AG04449 (cell line): ENCODE results near the gene PHACTR2.

Source experiments
- CTCF ChIA-PET: fragments of 350-600 bp; formaldehyde crosslinking; extraction: SDS; loops from one replicate; lab custom pipeline; 2021; ENCODE audit warnings: antibody characterized with exemption; lab: Yijun Ruan, JAX
- POLR2A ChIA-PET: fragments of 400-600, 350-600 bp; formaldehyde crosslinking; extraction: SDS; loops from one replicate; lab custom pipeline; 2020; ENCODE audit warnings: antibody characterized with exemption, inconsistent platforms; lab: Yijun Ruan, JAX
- DNase-seq: peaks from one replicate; pipeline ENCODE4 v3.0.0-alpha.2; 2010; ENCODE audit warnings: low read depth, low spot score
- H3K4me3 ChIP-seq: 2 replicates; pipeline ENCODE4 v1.5.1; 2011; ENCODE audit warnings: low read depth, mild to moderate bottlenecking, control low read depth, low read length
- CTCF ChIP-seq: IDR thresholded peaks from one replicate; pipeline ENCODE4 v1.5.1; 2011; ENCODE audit warnings: mild to moderate bottlenecking, moderate library complexity, low read length, control low read depth, inconsistent platforms; ENCODE audit not compliant: insufficient read depth; ENCODE audit errors: missing control alignments

Gene PHACTR2

GRCh38 chr6:143758551-143758950, 80.8 kb downstream of the PHACTR2 start:
- TF ChIP-seq CTCF = no peak
- H3K4me3 ChIP-seq = no peak overlapping the region
- POLR2A ChIA-PET = interaction anchor here (0.6 kb wide), 1 partner anchor 11 kb away, joined by 3 read pairs; no protein-coding TSS in a partner anchor
- CTCF ChIA-PET = interaction anchor here (1.6 kb wide), 1 partner anchor 183 kb away, joined by 6 read pairs; no protein-coding TSS in a partner anchor
- DNase-seq = no peak

GRCh38 chr6:143759666-143760065, 81.9 kb downstream of the PHACTR2 start:
- no peak for TF ChIP-seq CTCF
- ChIA-PET CTCF (interaction anchor here (1.6 kb wide), 1 partner anchor 184 kb away, joined by 6 read pairs; no protein-coding TSS in a partner anchor), POLR2A (no interaction called here)
- no peak for DNase-seq
- no peak overlapping the region for H3K4me3 ChIP-seq

- POLR2A ChIA-PET = no interaction called here
Measured at GRCh38 chr6:143761074-143761473, 83.3 kb downstream of the PHACTR2 start.

GRCh38 chr6:143762126-143762525, 84.4 kb downstream of the PHACTR2 start:
- no peak for TF ChIP-seq CTCF
- DNase-seq = no peak
- CTCF ChIA-PET = interaction anchor here (2.0 kb wide), 1 partner anchor 187 kb away, joined by 7 read pairs; no protein-coding TSS in a partner anchor
- POLR2A ChIA-PET = no interaction called here
- no peak overlapping the region for H3K4me3 ChIP-seq

More at GRCh38 chr6:143761074-143761473, 83.3 kb downstream of the PHACTR2 start:
- no peak overlapping the region for H3K4me3 ChIP-seq
- CTCF ChIA-PET = interaction anchor here (1.3 to 2.0 kb wide), 2 partner anchors 16 to 186 kb away, joined by 3 to 7 read pairs; no protein-coding TSS in a partner anchor
- no peak for TF ChIP-seq CTCF
- DNase-seq = no peak

GRCh38 chr6:143765422-143766184, 87.8 kb downstream of the PHACTR2 start:
- TF ChIP-seq CTCF = no peak
- CTCF ChIA-PET = interaction anchor here (1.1 to 1.2 kb wide), 2 partner anchors 190 to 191 kb away, joined by 3 read pairs; no protein-coding TSS in a partner anchor
- DNase-seq = no peak
- H3K4me3 ChIP-seq = no peak overlapping the region
- POLR2A ChIA-PET = no interaction called here

- ChIA-PET POLR2A (no interaction called here), CTCF (interaction anchor here (1.2 kb wide), 1 partner anchor 191 kb away, joined by 3 read pairs; no protein-coding TSS in a partner anchor)
- TF ChIP-seq CTCF = no peak
- H3K4me3 ChIP-seq = no peak overlapping the region
- DNase-seq = no peak
Measured at GRCh38 chr6:143766185-143766553, 88.4 kb downstream of the PHACTR2 start.
